GM11168 (cell line): ENCODE results near the gene POU2F2.

Experiments used
- in situ Hi-C: fragments of 300-500 bp; cut with MboI; formaldehyde crosslinking; loops from one replicate; pipeline ENCODE4 v1.12.0; 2022; ENCODE audit warnings: low sequenced_read_pairs; ENCODE audit not compliant: unreplicated experiment

The POU2F2 gene

DNA sequence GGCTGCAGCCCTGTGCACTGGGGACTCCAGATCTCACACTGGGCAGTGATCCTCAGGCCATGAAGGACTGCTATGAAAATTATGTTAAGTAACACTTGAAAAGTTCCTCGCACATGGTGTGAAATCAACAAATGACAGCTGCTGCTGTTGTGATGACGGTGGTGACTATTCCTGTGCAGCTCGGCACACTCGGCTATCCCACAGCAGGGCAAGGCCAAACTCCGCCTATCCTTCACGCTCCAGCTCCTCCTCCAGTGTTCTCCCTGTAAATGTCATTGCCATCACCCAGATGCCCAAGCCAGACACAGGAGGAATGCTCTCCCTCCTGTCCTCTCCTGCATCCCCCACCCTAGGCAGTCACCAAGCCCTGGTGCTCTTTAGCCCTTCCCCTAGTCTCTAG, 93.6 kb downstream of the POU2F2 start:
- in situ Hi-C loops = no loop called here

DNA sequence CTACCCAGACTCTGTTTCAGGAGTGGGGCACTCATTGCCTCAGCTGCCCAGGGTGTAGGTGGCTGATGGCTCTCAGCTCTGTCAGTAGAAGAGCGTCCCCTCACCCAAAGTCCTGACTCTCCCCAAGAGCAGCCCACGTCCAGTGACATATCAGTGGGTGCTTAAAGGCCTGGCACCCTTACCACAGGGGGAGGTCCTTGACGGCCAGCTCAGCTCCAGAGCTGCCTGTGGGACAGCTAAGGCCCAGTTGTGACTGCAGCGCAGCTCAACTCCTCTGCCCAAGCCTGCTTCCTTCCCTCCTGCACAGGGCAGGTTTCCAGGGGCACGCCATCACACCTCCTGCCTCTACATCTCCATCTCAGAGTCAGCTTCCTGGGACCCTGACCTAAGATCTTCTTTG, 94.6 kb downstream of the POU2F2 start:
- in situ Hi-C loops = no loop called here
